B cell (primary cell): ENCODE data around the gene GNS. TPM values are rescaled to one million over a fixed set of nuclear protein-coding genes. Genes with fewer than 3 reads are reported as not detected.
A peak's percentile ranks its signal among the peaks of the same experiment; 100 is the strongest.

Source experiments
- ATAC-seq: fragments of 200-7000 bp; cut with Tn5 transposase; one replicate; pipeline ENCODE4 v1.10.0; 2021; ENCODE audit warnings: low read depth, mild to moderate bottlenecking, moderate number of reproducible peaks, moderate library complexity
- CTCF ChIA-PET: fragments of 350-600 bp; sonication (Branson Sonifier 250); formaldehyde crosslinking; loops from one replicate; lab custom pipeline; 2021; ENCODE audit warnings: antibody characterized with exemption, inconsistent platforms; lab: Charles Lee
- POLR2A ChIA-PET: fragments of 350-600 bp; sonication (Branson Sonifier 250); formaldehyde crosslinking; loops from one replicate; lab custom pipeline; 2021; ENCODE audit warnings: antibody characterized with exemption; lab: Charles Lee
- DNase-seq: peaks from one replicate; pipeline ENCODE4 v3.0.0; 2013
- H2AFZ ChIP-seq: 2 replicates; pipeline ENCODE4 v1.6.1; 2012; ENCODE audit warnings: mild to moderate bottlenecking, low read depth, low read length; ENCODE audit not compliant: insufficient read depth, poor library complexity, severe bottlenecking
- H3K27ac ChIP-seq, 2 donors: 1 replicate in 1 of 2; 2 replicates in 1 of 2; pipeline ENCODE4 v1.5.1; 2012 to 2013; ENCODE audit warnings: low read length in 2 of 2, mild to moderate bottlenecking in 2 of 2, moderate library complexity in 1 of 2
- H3K27me3 ChIP-seq, 4 experiments: fragments of 200-600 bp in 1 of 4; sonication (generic) in 1 of 4; replicated peaks in 1 of 4; 1 replicate in 2 of 4; 2 replicates in 2 of 4; pipeline versions ENCODE4 v1.6.1 to v1.7.0; 2013 to 2016; ENCODE audit warnings: low read length in 3 of 4, mild to moderate bottlenecking in 2 of 4, mixed read lengths in 1 of 4, moderate library complexity in 1 of 4; ENCODE audit not compliant: insufficient read depth in 4 of 4, control insufficient read depth in 3 of 4; ENCODE audit errors: control extremely low read depth in 1 of 4
- H3K36me3 ChIP-seq, 2 experiments: replicated peaks in 1 of 2; 1 replicate in 1 of 2; 2 replicates in 1 of 2; pipeline versions ENCODE4 v1.6.1 to v1.7.1; 2013; ENCODE audit warnings: low read length in 1 of 2; ENCODE audit not compliant: insufficient read depth in 2 of 2, control insufficient read depth in 1 of 2; ENCODE audit errors: control extremely low read depth in 1 of 2, extremely low read depth in 1 of 2
- H3K4me1 ChIP-seq, 2 donors: fragments of 200-600 bp in 1 of 2; sonication (generic) in 1 of 2; 1 replicate in 1 of 2; 2 replicates in 1 of 2; pipeline versions ENCODE4 v1.5.1 to v1.6.1; 2013 to 2017; ENCODE audit warnings: low read length in 2 of 2; ENCODE audit not compliant: control insufficient read depth in 2 of 2, insufficient read depth in 2 of 2
- H3K4me2 ChIP-seq: replicated peaks from 2 replicates; pipeline ENCODE3; 2012; ENCODE audit warnings: mild to moderate bottlenecking, low read depth, low read length; ENCODE audit not compliant: poor library complexity, severe bottlenecking
- H3K4me3 ChIP-seq, 5 experiments: fragments of 200-600 bp in 1 of 5; sonication (generic) in 1 of 5; 1 replicate in 3 of 5; 2 replicates in 2 of 5; pipeline versions ENCODE4 v1.5.1 to v1.7.0; 2011 to 2016; ENCODE audit warnings: low read length in 4 of 5, mild to moderate bottlenecking in 4 of 5, low read depth in 2 of 5, control low read depth in 1 of 5, moderate library complexity in 1 of 5; ENCODE audit not compliant: insufficient read depth in 1 of 5; ENCODE audit errors: control extremely low read depth in 1 of 5, extremely low read depth in 1 of 5
- H3K79me2 ChIP-seq: fragments of 200-600 bp; sonication (generic); one replicate; pipeline ENCODE4 v1.6.0; 2016; ENCODE audit warnings: low read length; ENCODE audit not compliant: control insufficient read depth, insufficient read depth
- H3K9ac ChIP-seq: fragments of 200-600 bp; sonication (generic); 2 replicates; pipeline ENCODE4 v1.6.1; 2017; ENCODE audit warnings: mild to moderate bottlenecking, low read length, moderate library complexity
- H3K9me3 ChIP-seq, 3 donors: one replicate each; pipeline versions ENCODE4 v1.6.1 to v1.7.1; 2013; ENCODE audit warnings: low read length in 2 of 3; ENCODE audit not compliant: control insufficient read depth in 2 of 3, insufficient read depth in 1 of 3; ENCODE audit errors: control extremely low read depth in 1 of 3
- H4K20me1 ChIP-seq: 2 replicates; pipeline ENCODE4 v1.6.0; 2012; ENCODE audit warnings: mild to moderate bottlenecking, low read length; ENCODE audit not compliant: insufficient read depth, control insufficient read depth, poor library complexity, severe bottlenecking
- H3K27ac Mint-ChIP-seq: one replicate; pipeline ENCODE4 v1.8.0; 2021; ENCODE audit warnings: mixed read lengths
- H3K27me3 Mint-ChIP-seq: one replicate; pipeline ENCODE4 v1.8.0; 2021; ENCODE audit warnings: mixed read lengths
- H3K4me1 Mint-ChIP-seq: one replicate; pipeline ENCODE4 v1.8.0; 2021; ENCODE audit warnings: mixed read lengths
- H3K4me3 Mint-ChIP-seq: one replicate; pipeline ENCODE4 v1.8.0; 2021; ENCODE audit warnings: mixed read lengths
- H3K9me3 Mint-ChIP-seq: one replicate; pipeline ENCODE4 v1.8.0; 2022; ENCODE audit warnings: mixed read lengths; ENCODE audit not compliant: insufficient read depth
- CTCF ChIP-seq: fragments of 200-600 bp; IDR thresholded peaks from one replicate; pipeline ENCODE4 v1.8.0; 2022; ENCODE audit warnings: antibody characterized with exemption, mild to moderate bottlenecking
- EZH2 ChIP-seq: IDR thresholded peaks from 2 replicates; pipeline ENCODE4 v1.6.1; 2012; ENCODE audit warnings: borderline replicate concordance, low read depth, mild to moderate bottlenecking, moderate library complexity, low read length; ENCODE audit not compliant: insufficient read depth, poor library complexity, severe bottlenecking
- WGBS: methylation state at CpG from one replicate; pipeline ENCODE4 v1.1.5; 2013; ENCODE audit warnings: missing lambda C conversion rate; ENCODE audit not compliant: insufficient coverage; 5-methylcytosine and 5-hydroxymethylcytosine counted together
- intact Hi-C: fragments of 100-400 bp; cut with micrococcal nuclease; formaldehyde crosslinking; loops from one replicate; pipeline ENCODE4 v1.10.0; 2022
- polyA plus RNA-seq: library from polyadenylated mRNA; depleted of rRNA; stranded (reverse); fragments of >200 nt; gene quantifications from 2 replicates; pipeline ENCODE4 v1.2.3, GENCODE V29; 2012
- total RNA-seq, 2 donors: library from RNA; stranded (reverse); fragments of 120-200 nt in 1 of 2; gene quantifications; 1 replicate in 1 of 2; 2 replicates in 1 of 2; pipeline versions ENCODE4 v1.2.3 to v1.2.4, GENCODE V29; 2013 to 2022

The GNS gene
- total and polyA plus RNA-seq, 2 donors (not counting 1 experiment from before 2014, with no cell fraction given) = 7.0 to 26.7 TPM

- DNase-seq = peak; percentile 57
- peak overlapping the region; percentile 90 for H3K4me2 ChIP-seq
These were observed 23.1 kb upstream of the GNS start for GRCh38 chr12:64782191-64782876.

More at GRCh38 chr12:64782191-64782876, 23.1 kb upstream of the GNS start:
- no peaks in the 10 kb centered on the region for H3K79me2 ChIP-seq
- Mint-ChIP-seq H3K27ac (peak overlapping the region; percentile 2), H3K4me3 (peak overlapping the region; percentile 91), H3K9me3 (no peaks in the 10 kb centered on the region), H3K4me1 (peaks cover 24% of the 10 kb centered on the region), H3K27me3 (peaks cover 46% of the 10 kb centered on the region)
- ChIA-PET CTCF (interaction anchor here (0.7 to 3.8 kb wide), 7 partner anchors 10 to 195 kb away, joined by 3 to 30 read pairs (median 4); no protein-coding TSS in a partner anchor), POLR2A (interaction anchor here (0.6 to 0.7 kb wide), 2 partner anchors 12 to 25 kb away, joined by 3 read pairs; no protein-coding TSS in a partner anchor)
- TF ChIP-seq CTCF (no peak), EZH2 (no peak)
- peaks cover 0 to 4% (median 0%) of the 10 kb centered on the region in 3 donors for H3K9me3 ChIP-seq
- H2AFZ ChIP-seq = peak overlapping the region; percentile 77
- 63% methylated on average over 2 of the region's 6 CpGs for WGBS
- peak overlapping the region; percentile 41 to 69 (median 60) for H3K4me3 ChIP-seq
- no peak overlapping the region for H3K27ac ChIP-seq
- H3K9ac ChIP-seq = peak overlapping the region; percentile 64
- H3K4me1 ChIP-seq = peaks cover 22% of the 10 kb centered on the region in 2 donors
- H4K20me1 ChIP-seq = no peaks in the 10 kb centered on the region
- no peaks in the 10 kb centered on the region for H3K36me3 ChIP-seq
- intact Hi-C loops = no loop called here
- H3K27me3 ChIP-seq = peaks cover 0 to 36% (median 22%) of the 10 kb centered on the region in 4 experiments
- ATAC-seq = peak; percentile 39
